ENCODE data around the gene INTS6. TPM values are rescaled to one million over a fixed set of nuclear protein-coding genes. Genes with fewer than 3 reads are reported as not detected.

INTS6 gene
- total RNA-seq, 4 donors from 2014 or later: 25.1 to 42.2 (median 31.8) TPM

DNA sequence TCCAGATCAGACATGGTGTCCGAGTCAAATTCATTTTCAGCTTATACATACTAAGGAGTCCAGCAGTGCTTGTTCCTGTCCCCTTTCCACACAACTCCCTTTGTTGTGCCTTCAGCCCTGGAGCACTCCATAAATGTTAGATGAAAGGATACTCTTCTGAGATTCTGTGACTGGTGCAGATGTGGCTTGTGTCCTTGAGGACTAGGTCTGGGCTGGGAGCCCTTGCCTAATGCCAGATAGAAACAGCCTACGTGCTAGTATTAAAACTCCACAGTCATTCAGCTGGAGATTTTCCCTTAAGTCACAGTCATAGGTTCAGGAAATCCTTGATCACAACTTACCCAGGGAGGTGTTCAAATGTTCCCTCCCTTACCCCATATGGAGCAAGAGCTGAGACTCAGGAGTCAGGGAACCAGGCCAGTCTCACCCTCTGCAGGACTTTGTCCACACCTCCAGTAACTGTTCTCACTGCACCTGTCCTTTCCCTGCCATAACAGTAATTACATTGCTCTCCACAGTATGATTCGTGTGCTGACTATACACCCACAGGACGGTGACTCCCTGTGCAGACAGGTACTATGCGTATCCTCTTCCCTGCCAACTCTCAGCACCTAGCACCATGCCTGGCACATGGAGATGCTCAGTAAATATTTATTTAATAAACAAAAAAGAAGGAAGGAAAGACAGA, 128.9 kb downstream of the INTS6 start:
- TF ChIP-seq, protein P1, sequence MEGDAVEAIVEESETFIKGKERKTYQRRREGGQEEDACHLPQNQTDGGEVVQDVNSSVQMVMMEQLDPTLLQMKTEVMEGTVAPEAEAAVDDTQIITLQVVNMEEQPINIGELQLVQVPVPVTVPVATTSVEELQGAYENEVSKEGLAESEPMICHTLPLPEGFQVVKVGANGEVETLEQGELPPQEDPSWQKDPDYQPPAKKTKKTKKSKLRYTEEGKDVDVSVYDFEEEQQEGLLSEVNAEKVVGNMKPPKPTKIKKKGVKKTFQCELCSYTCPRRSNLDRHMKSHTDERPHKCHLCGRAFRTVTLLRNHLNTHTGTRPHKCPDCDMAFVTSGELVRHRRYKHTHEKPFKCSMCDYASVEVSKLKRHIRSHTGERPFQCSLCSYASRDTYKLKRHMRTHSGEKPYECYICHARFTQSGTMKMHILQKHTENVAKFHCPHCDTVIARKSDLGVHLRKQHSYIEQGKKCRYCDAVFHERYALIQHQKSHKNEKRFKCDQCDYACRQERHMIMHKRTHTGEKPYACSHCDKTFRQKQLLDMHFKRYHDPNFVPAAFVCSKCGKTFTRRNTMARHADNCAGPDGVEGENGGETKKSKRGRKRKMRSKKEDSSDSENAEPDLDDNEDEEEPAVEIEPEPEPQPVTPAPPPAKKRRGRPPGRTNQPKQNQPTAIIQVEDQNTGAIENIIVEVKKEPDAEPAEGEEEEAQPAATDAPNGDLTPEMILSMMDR (IDR thresholded peaks at IDR 0.05): no peak
- TF ChIP-seq POLR2A (IDR thresholded peaks at IDR 0.05): no peak
- Histone ChIP-seq H3K4me3 (no peak overlapping the region), H3K36me3 (no peaks in the 10 kb centered on the region), H3K4me1 (no peaks in the 10 kb centered on the region), H3K27me3 (no peaks in the 10 kb centered on the region), H3K9me3 (no peaks in the 10 kb centered on the region), H3K27ac (no peak overlapping the region)
- WGBS, 2 donors: 68 to 70% methylated on average over 5 of the region's 5 CpGs
- DNase-seq: no peak
- intact Hi-C loops (cut with DNase I): no loop called here

DNA sequence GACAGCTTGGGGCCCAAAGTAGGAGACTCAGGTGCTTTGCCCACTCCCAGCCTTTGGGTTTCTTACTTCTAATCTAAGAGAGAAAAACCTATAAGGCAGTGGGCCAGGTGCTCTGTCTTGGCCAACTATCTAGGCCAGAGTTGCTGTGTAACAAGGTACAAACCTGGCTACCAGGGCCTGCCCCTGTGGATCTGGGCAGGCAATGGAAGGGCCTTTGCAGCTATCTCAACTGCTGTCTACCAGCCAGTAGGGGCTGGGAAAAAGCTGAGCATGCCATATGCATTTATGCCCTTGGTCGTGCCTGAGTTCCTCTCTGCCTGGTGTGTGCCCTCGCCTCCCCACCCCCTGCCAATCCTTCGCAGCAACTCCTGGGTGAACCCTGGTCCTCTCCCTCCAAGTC, 130.0 kb downstream of the INTS6 start:
- WGBS, 2 donors: 88 to 100% methylated on average over 1 to 3 of the region's 3 CpGs
- H3K9me3 ChIP-seq: no peaks in the 10 kb centered on the region
- H3K4me3 ChIP-seq: no peak overlapping the region
- intact Hi-C loops (cut with DNase I): no loop called here
- TF ChIP-seq POLR2A (IDR thresholded peaks at IDR 0.05): no peak
- TF ChIP-seq, protein P1 (IDR thresholded peaks at IDR 0.05): no peak
- no peak for DNase-seq
- no peaks in the 10 kb centered on the region for H3K27me3 ChIP-seq
- no peaks in the 10 kb centered on the region for H3K36me3 ChIP-seq
- no peak overlapping the region for H3K27ac ChIP-seq
- no peaks in the 10 kb centered on the region for H3K4me1 ChIP-seq

DNA sequence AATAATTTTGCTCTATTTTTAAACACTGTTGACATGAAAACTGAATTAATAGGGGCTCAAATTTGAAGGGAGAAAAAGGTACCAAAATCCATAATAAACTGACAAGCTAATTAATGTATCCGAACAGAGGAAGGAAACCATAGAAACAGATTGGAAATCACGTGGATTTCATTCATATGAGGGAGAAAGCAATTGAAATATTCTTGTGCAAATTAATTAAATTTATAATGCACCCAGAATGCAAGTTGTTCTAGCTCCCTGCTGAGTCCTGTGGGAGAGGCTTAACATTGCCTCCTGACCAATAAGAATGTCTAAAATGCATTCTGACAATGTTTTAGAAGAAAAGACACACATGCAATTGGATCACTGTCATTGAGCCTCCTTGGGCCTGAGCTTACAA, 131.0 kb downstream of the INTS6 start:
- Histone ChIP-seq H3K27me3 (no peaks in the 10 kb centered on the region), H3K27ac (no peak overlapping the region), H3K4me1 (no peaks in the 10 kb centered on the region), H3K9me3 (no peaks in the 10 kb centered on the region), H3K4me3 (no peak overlapping the region), H3K36me3 (no peaks in the 10 kb centered on the region)
- no peak for DNase-seq
- TF ChIP-seq POLR2A (IDR thresholded peaks at IDR 0.05): no peak
- TF ChIP-seq, protein P1 (IDR thresholded peaks at IDR 0.05): no peak
- intact Hi-C loops (cut with DNase I): no loop called here
- WGBS, 2 donors: 66 to 68% methylated on average over 2 of the region's 2 CpGs

DNA sequence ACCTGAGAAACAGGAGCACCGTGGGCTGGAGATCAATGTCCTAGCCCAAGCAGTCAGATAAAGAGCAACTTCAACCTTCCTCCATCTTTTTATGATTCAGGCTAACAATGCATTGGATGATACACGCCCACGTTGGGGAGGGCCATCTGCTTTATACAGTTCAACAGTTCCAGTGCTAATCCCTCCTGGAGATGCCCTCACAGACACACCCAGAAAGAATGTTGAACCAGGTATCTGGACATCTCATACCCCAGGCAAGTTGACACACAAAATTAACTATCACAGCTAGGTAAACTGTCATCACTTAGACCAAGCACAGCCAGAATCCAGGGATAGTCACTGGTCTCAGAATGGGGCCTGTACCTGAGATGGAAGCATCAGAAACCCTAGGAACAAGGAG, 134.0 kb downstream of the INTS6 start:
- Histone ChIP-seq H3K4me3 (no peak overlapping the region), H3K27ac (no peak overlapping the region), H3K36me3 (no peaks in the 10 kb centered on the region), H3K27me3 (no peaks in the 10 kb centered on the region), H3K4me1 (no peaks in the 10 kb centered on the region), H3K9me3 (no peaks in the 10 kb centered on the region)
- WGBS, 2 donors: 69 to 81% methylated on average over 3 of the region's 3 CpGs
- DNase-seq: no peak
- intact Hi-C loops (cut with DNase I): no loop called here
- TF ChIP-seq, protein P1 (IDR thresholded peaks at IDR 0.05): no peak
- TF ChIP-seq POLR2A (IDR thresholded peaks at IDR 0.05): no peak

DNA sequence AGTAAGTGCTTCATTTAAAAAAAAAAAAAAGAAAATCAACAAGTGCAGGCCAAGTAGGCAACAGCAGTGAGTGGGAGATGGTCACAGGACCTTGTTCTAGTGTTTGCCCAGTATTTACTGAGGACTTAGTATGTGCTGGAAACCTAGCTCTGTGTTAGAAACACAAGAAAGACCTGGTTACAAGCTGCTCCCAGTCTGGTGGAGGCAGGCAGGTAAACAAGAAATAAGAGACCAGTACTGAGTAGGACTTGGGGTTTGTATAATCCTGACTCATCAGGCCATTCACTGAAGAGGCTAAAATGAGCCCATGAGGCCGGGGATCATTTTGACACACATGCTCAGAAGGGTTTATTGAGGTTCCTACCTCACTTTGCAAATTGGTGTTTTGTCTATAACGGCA, 134.8 kb downstream of the INTS6 start:
- Histone ChIP-seq H3K4me1 (no peaks in the 10 kb centered on the region), H3K27me3 (no peaks in the 10 kb centered on the region), H3K27ac (no peak overlapping the region), H3K4me3 (no peak overlapping the region), H3K36me3 (no peaks in the 10 kb centered on the region), H3K9me3 (no peaks in the 10 kb centered on the region)
- WGBS, 2 donors: 79 to 82% methylated on average over 2 of the region's 2 CpGs
- DNase-seq: no peak
- intact Hi-C loops (cut with DNase I): no loop called here
- TF ChIP-seq POLR2A (IDR thresholded peaks at IDR 0.05): no peak
- TF ChIP-seq, protein P1 (IDR thresholded peaks at IDR 0.05): no peak
